ENCODE results near the gene SUSD6.
"Not testable (repeated sequence)": the region's sequence is repeated elsewhere in the genome, so short reads cannot be mapped to it uniquely, and the experiment has no call there.

SUSD6 gene

GRCh38 chr14:69637503-69638031, 26.2 kb downstream of the SUSD6 start:
- TF ChIP-seq POLR2AphosphoS5 (IDR thresholded peaks at IDR 0.05; ENCODE audit: low read depth, low read length) (no peak), POLR2A (IDR thresholded peaks at IDR 0.05; ENCODE audit: low read depth, low read length) (no peak), TAF1 (IDR thresholded peaks at IDR 0.05; ENCODE audit: borderline replicate concordance, low read depth, low read length) (no peak)
- FAIRE-seq (no peak), DNase-seq (ENCODE audit: insufficient read length) (no peak)

GRCh38 chr14:69640931-69641330, 29.5 kb downstream of the SUSD6 start:
- no peak for FAIRE-seq
- TF ChIP-seq POLR2A (IDR thresholded peaks at IDR 0.05; ENCODE audit: low read depth, low read length) (no peak), TAF1 (IDR thresholded peaks at IDR 0.05; ENCODE audit: borderline replicate concordance, low read depth, low read length) (no peak), POLR2AphosphoS5 (IDR thresholded peaks at IDR 0.05; ENCODE audit: low read depth, low read length) (no peak)
- DNase-seq (ENCODE audit: insufficient read length) = no peak

- DNase-seq (ENCODE audit: insufficient read length) = not testable (repeated sequence)
- peak; percentile 17 for FAIRE-seq
Measured at GRCh38 chr14:69642212-69642793, 30.9 kb downstream of the SUSD6 start.

GRCh38 chr14:69643430-69644200, 32.2 kb downstream of the SUSD6 start:
- DNase-seq (ENCODE audit: insufficient read length) (no peak), FAIRE-seq (peak; percentile 62)
- TF ChIP-seq TAF1 (IDR thresholded peaks at IDR 0.05; ENCODE audit: borderline replicate concordance, low read depth, low read length) (no peak), POLR2AphosphoS5 (IDR thresholded peaks at IDR 0.05; ENCODE audit: low read depth, low read length) (no peak), POLR2A (IDR thresholded peaks at IDR 0.05; ENCODE audit: low read depth, low read length) (no peak)

- no peak for DNase-seq (ENCODE audit: insufficient read length)
- peak; percentile 30 for FAIRE-seq
- TF ChIP-seq POLR2AphosphoS5 (IDR thresholded peaks at IDR 0.05; ENCODE audit: low read depth, low read length) (no peak), POLR2A (IDR thresholded peaks at IDR 0.05; ENCODE audit: low read depth, low read length) (no peak), TAF1 (IDR thresholded peaks at IDR 0.05; ENCODE audit: borderline replicate concordance, low read depth, low read length) (no peak)
Measured at GRCh38 chr14:69644814-69645213, 33.4 kb downstream of the SUSD6 start.

- FAIRE-seq = peak; percentile 27
- DNase-seq (ENCODE audit: insufficient read length) = no peak
- TF ChIP-seq POLR2AphosphoS5 (IDR thresholded peaks at IDR 0.05; ENCODE audit: low read depth, low read length) = no peak
- TF ChIP-seq POLR2A (IDR thresholded peaks at IDR 0.05; ENCODE audit: low read depth, low read length) = no peak
- TF ChIP-seq TAF1 (IDR thresholded peaks at IDR 0.05; ENCODE audit: borderline replicate concordance, low read depth, low read length) = no peak
Measured at GRCh38 chr14:69647213-69647612, 35.8 kb downstream of the SUSD6 start.

GRCh38 chr14:69647642-69648041, 36.2 kb downstream of the SUSD6 start:
- DNase-seq (ENCODE audit: insufficient read length); FAIRE-seq: not testable (repeated sequence)

- DNase-seq (ENCODE audit: insufficient read length) (no peak), FAIRE-seq (peak; percentile 86)
- TF ChIP-seq POLR2AphosphoS5 (IDR thresholded peaks at IDR 0.05; ENCODE audit: low read depth, low read length) (no peak), POLR2A (IDR thresholded peaks at IDR 0.05; ENCODE audit: low read depth, low read length) (no peak), TAF1 (IDR thresholded peaks at IDR 0.05; ENCODE audit: borderline replicate concordance, low read depth, low read length) (no peak)
Measured at GRCh38 chr14:69648480-69649451, 37.4 kb downstream of the SUSD6 start.

- DNase-seq (ENCODE audit: insufficient read length) (no peak), FAIRE-seq (peak; percentile 5)
- TF ChIP-seq TAF1 (IDR thresholded peaks at IDR 0.05; ENCODE audit: borderline replicate concordance, low read depth, low read length) (no peak), POLR2A (IDR thresholded peaks at IDR 0.05; ENCODE audit: low read depth, low read length) (no peak), POLR2AphosphoS5 (IDR thresholded peaks at IDR 0.05; ENCODE audit: low read depth, low read length) (no peak)
Measured at GRCh38 chr14:69650948-69651369, 39.6 kb downstream of the SUSD6 start.

GRCh38 chr14:69651664-69652063, 40.3 kb downstream of the SUSD6 start:
- DNase-seq (ENCODE audit: insufficient read length) = no peak
- TF ChIP-seq POLR2A (IDR thresholded peaks at IDR 0.05; ENCODE audit: low read depth, low read length) (no peak), POLR2AphosphoS5 (IDR thresholded peaks at IDR 0.05; ENCODE audit: low read depth, low read length) (no peak), TAF1 (IDR thresholded peaks at IDR 0.05; ENCODE audit: borderline replicate concordance, low read depth, low read length) (no peak)
- FAIRE-seq = no peak

GRCh38 chr14:69652942-69653684, 41.7 kb downstream of the SUSD6 start:
- no peak for TF ChIP-seq POLR2A (IDR thresholded peaks at IDR 0.05; ENCODE audit: low read depth, low read length)
- TF ChIP-seq POLR2AphosphoS5 (IDR thresholded peaks at IDR 0.05; ENCODE audit: low read depth, low read length) = no peak
- TF ChIP-seq TAF1 (IDR thresholded peaks at IDR 0.05; ENCODE audit: borderline replicate concordance, low read depth, low read length) = no peak
- DNase-seq (ENCODE audit: insufficient read length) = no peak
- peak; percentile 85 for FAIRE-seq
